DND-41 (cell line): ENCODE measurements around the gene CTNNA1.

Source experiments
- ATAC-seq: fragments of 200-7000 bp; cut with Tn5 transposase; 3 replicates; pipeline ENCODE4 v1.9.1; 2021; ENCODE audit warnings: low read depth; ENCODE audit not compliant: insufficient read depth
- DNase-seq: peaks from one replicate; pipeline ENCODE4 v3.0.0-alpha.2; 2020
- H2AFZ ChIP-seq: 2 replicates; pipeline ENCODE4 v1.6.0; 2012; ENCODE audit warnings: low read depth, low read length
- H3K27ac ChIP-seq: 2 replicates; pipeline ENCODE4 v1.5.1; 2012; ENCODE audit warnings: low read length, inconsistent platforms
- H3K27me3 ChIP-seq: fragments of 200-600 bp; sonication (generic); 2 replicates; pipeline ENCODE4 v1.6.0; 2012; ENCODE audit warnings: low read length, mild to moderate bottlenecking, inconsistent platforms; ENCODE audit not compliant: insufficient read depth, poor library complexity
- H3K36me3 ChIP-seq: 2 replicates; pipeline ENCODE4 v1.5.1; 2012; ENCODE audit warnings: low read length, inconsistent platforms; ENCODE audit not compliant: insufficient read depth
- H3K4me1 ChIP-seq: 2 replicates; pipeline ENCODE4 v1.5.1; 2012; ENCODE audit warnings: mild to moderate bottlenecking, low read length; ENCODE audit not compliant: insufficient read depth
- H3K4me2 ChIP-seq: 2 replicates; pipeline ENCODE4 v1.6.0; 2012; ENCODE audit warnings: mild to moderate bottlenecking, moderate library complexity, low read length, inconsistent platforms; ENCODE audit not compliant: insufficient read depth
- H3K4me3 ChIP-seq, 2 experiments: fragments of 200-600 bp in 1 of 2; shearing (Covaris generic) in 1 of 2; 2 replicates each; pipeline ENCODE4 v1.5.1; 2012 to 2016; ENCODE audit warnings: inconsistent platforms in 2 of 2, low read length in 2 of 2, mild to moderate bottlenecking in 2 of 2, low read depth in 1 of 2, moderate library complexity in 1 of 2
- H3K79me2 ChIP-seq: 2 replicates; pipeline ENCODE4 v1.6.0; 2012; ENCODE audit warnings: low read length, inconsistent platforms; ENCODE audit not compliant: insufficient read depth
- H3K9ac ChIP-seq: 2 replicates; pipeline ENCODE4 v1.6.0; 2012; ENCODE audit warnings: low read depth, mild to moderate bottlenecking, inconsistent platforms, low read length, moderate library complexity
- H3K9me3 ChIP-seq: 2 replicates; pipeline ENCODE4 v1.5.1; 2012; ENCODE audit warnings: low read length, moderate library complexity, mild to moderate bottlenecking, inconsistent platforms; ENCODE audit not compliant: insufficient read depth, severe bottlenecking
- H4K20me1 ChIP-seq: 2 replicates; pipeline ENCODE4 v1.6.0; 2012; ENCODE audit warnings: low read length; ENCODE audit not compliant: insufficient read depth
- CTCF ChIP-seq: IDR thresholded peaks from 2 replicates; pipeline ENCODE4 v1.5.1; 2012; ENCODE audit warnings: borderline replicate concordance, low read length, moderate library complexity, mild to moderate bottlenecking; ENCODE audit not compliant: poor library complexity, severe bottlenecking; ENCODE audit errors: extremely low read depth
- EZH2 ChIP-seq: IDR thresholded peaks from 3 replicates; pipeline ENCODE4 v1.6.1; 2012; ENCODE audit warnings: borderline replicate concordance, low read depth, mild to moderate bottlenecking, moderate library complexity, low read length, inconsistent platforms; ENCODE audit not compliant: severe bottlenecking

Gene CTNNA1

GRCh38 chr5:138955013-138955660 is 201.9 kb downstream of the CTNNA1 start:
- Histone ChIP-seq H3K4me3 (no peak overlapping the region), H3K9me3 (no peaks in the 10 kb centered on the region), H3K79me2 (no peaks in the 10 kb centered on the region), H3K36me3 (0 out of 2 replicates have a peak, but pooled peaks cover 4% of the 10 kb centered on the region), H3K27me3 (no peaks in the 10 kb centered on the region), H3K4me2 (no peak overlapping the region), H3K27ac (peak overlapping the region; percentile 75; the same call in 1 of the 2 replicates), H2AFZ (no peak overlapping the region), H3K4me1 (peaks cover 28% of the 10 kb centered on the region), H4K20me1 (no peaks in the 10 kb centered on the region), H3K9ac (no peak overlapping the region)
- DNase-seq (no peak), ATAC-seq (no peak)
- TF ChIP-seq EZH2 (no peak), CTCF (no peak)

- H3K9ac ChIP-seq = no peak overlapping the region
- H3K27ac ChIP-seq = no peak overlapping the region
- H3K4me3 ChIP-seq = no peak overlapping the region
- H3K36me3 ChIP-seq = 0 out of 2 replicates have a peak, but pooled peaks cover 3% of the 10 kb centered on the region
- ATAC-seq = no peak
- H3K79me2 ChIP-seq = no peaks in the 10 kb centered on the region
- no peak overlapping the region for H2AFZ ChIP-seq
- no peaks in the 10 kb centered on the region for H3K9me3 ChIP-seq
- H4K20me1 ChIP-seq = no peaks in the 10 kb centered on the region
- peaks cover 28% of the 10 kb centered on the region for H3K4me1 ChIP-seq
- no peak for DNase-seq
- TF ChIP-seq EZH2 (no peak), CTCF (no peak)
- H3K4me2 ChIP-seq = no peak overlapping the region
- H3K27me3 ChIP-seq = no peaks in the 10 kb centered on the region
Measured at GRCh38 chr5:138955671-138956295, 202.6 kb downstream of the CTNNA1 start.

- no peak overlapping the region for H3K9ac ChIP-seq
- no peaks in the 10 kb centered on the region for H3K9me3 ChIP-seq
- H3K4me1 ChIP-seq = peaks cover 28% of the 10 kb centered on the region
- H3K27ac ChIP-seq = no peak overlapping the region
- H3K36me3 ChIP-seq = no peaks in the 10 kb centered on the region
- H4K20me1 ChIP-seq = no peaks in the 10 kb centered on the region
- ATAC-seq (no peak), DNase-seq (no peak)
- H2AFZ ChIP-seq = no peak overlapping the region
- no peak for TF ChIP-seq CTCF
- no peaks in the 10 kb centered on the region for H3K27me3 ChIP-seq
- no peaks in the 10 kb centered on the region for H3K79me2 ChIP-seq
- H3K4me3 ChIP-seq = no peak overlapping the region
- no peak overlapping the region for H3K4me2 ChIP-seq
Measured at GRCh38 chr5:138956801-138957200, 203.6 kb downstream of the CTNNA1 start.
